SU-DHL-6 (cell line): ENCODE measurements around the gene ZMPSTE24.

Source experiments
- H2AFZ ChIP-seq: fragments of 200-600 bp; sonication (generic); 2 replicates; pipeline ENCODE4 v1.6.1; 2014; ENCODE audit warnings: low read depth, mild to moderate bottlenecking, moderate library complexity, mixed read lengths, antibody characterized with exemption, low read length; ENCODE audit not compliant: severe bottlenecking
- H3F3A ChIP-seq: fragments of 200-600 bp; shearing (Covaris generic); 2 replicates; pipeline ENCODE4 v1.6.0; 2016; ENCODE audit warnings: antibody characterized with exemption, mild to moderate bottlenecking; ENCODE audit not compliant: insufficient read depth
- H3K27ac ChIP-seq: fragments of 200-600 bp; sonication (generic); 2 replicates; pipeline ENCODE4 v1.5.1; 2016; ENCODE audit warnings: low read depth, mild to moderate bottlenecking, low read length, moderate library complexity, mixed read lengths
- H3K27me3 ChIP-seq: fragments of 200-600 bp; sonication (generic), shearing (Covaris generic); 2 replicates; pipeline ENCODE4 v1.6.0; 2014; ENCODE audit warnings: mild to moderate bottlenecking, low read length
- H3K36me3 ChIP-seq: fragments of 200-600 bp; sonication (generic); 2 replicates; pipeline ENCODE4 v1.6.1; 2014; ENCODE audit warnings: mild to moderate bottlenecking, low read length, mixed read lengths
- H3K4me2 ChIP-seq: fragments of 300-600, 200-600 bp; shearing (Covaris generic), sonication (generic); 2 replicates; pipeline ENCODE4 v1.6.0; 2014; ENCODE audit warnings: low read length, low read depth, mild to moderate bottlenecking; ENCODE audit not compliant: poor library complexity, severe bottlenecking
- H3K4me3 ChIP-seq: fragments of 200-600 bp; sonication (generic); 2 replicates; pipeline ENCODE4 v1.5.1; 2014; ENCODE audit warnings: antibody characterized with exemption, low read length, mild to moderate bottlenecking, mixed read lengths; ENCODE audit not compliant: insufficient read depth, poor library complexity, severe bottlenecking
- H3K79me2 ChIP-seq: fragments of 200-600 bp; sonication (generic); 2 replicates; pipeline ENCODE4 v1.6.1; 2014; ENCODE audit warnings: mild to moderate bottlenecking, low read length, moderate library complexity; ENCODE audit not compliant: insufficient read depth
- H3K9ac ChIP-seq: fragments of 200-600 bp; sonication (generic); 2 replicates; pipeline ENCODE4 v1.7.0; 2014; ENCODE audit warnings: mild to moderate bottlenecking, low read length
- H3K9me2 ChIP-seq: fragments of 200-600 bp; sonication (generic); replicated peaks from 2 replicates; pipeline ENCODE4 v1.6.1; 2014; ENCODE audit warnings: low read length; ENCODE audit not compliant: insufficient read depth
- H3K9me3 ChIP-seq: fragments of 200-600 bp; sonication (generic); 2 replicates; pipeline ENCODE4 v1.6.1; 2014; ENCODE audit warnings: low read length, mixed read lengths; ENCODE audit not compliant: insufficient read depth
- H4K20me1 ChIP-seq: fragments of 200-600 bp; sonication (generic); 2 replicates; pipeline ENCODE4 v1.6.1; 2014; ENCODE audit warnings: low read depth, mild to moderate bottlenecking, antibody characterized with exemption, low read length, moderate library complexity, mixed read lengths
- CTCF ChIP-seq: fragments of 200-600 bp; sonication (generic); IDR thresholded peaks from one replicate; pipeline ENCODE4 v1.5.1; 2017; ENCODE audit warnings: antibody characterized with exemption, mild to moderate bottlenecking, low read length, moderate library complexity; ENCODE audit not compliant: insufficient read depth, poor library complexity, severe bottlenecking
- EZH2phosphoT487 ChIP-seq: fragments of 200-600 bp; sonication (generic), shearing (Covaris generic); conservative IDR thresholded peaks from 2 replicates; pipeline ENCODE4 v1.6.1; 2018; ENCODE audit warnings: mild to moderate bottlenecking, antibody characterized with exemption, low read length, moderate library complexity, mixed read lengths

The ZMPSTE24 gene

GRCh38 chr1:40252601-40253000 lies 5.4 kb upstream of the ZMPSTE24 start:
- Histone ChIP-seq H3K4me2 (no peak overlapping the region), H2AFZ (no peak overlapping the region), H3K36me3 (no peaks in the 10 kb centered on the region), H3K27me3 (no peaks in the 10 kb centered on the region), H3K9me3 (no peaks in the 10 kb centered on the region), H3K27ac (no peak overlapping the region), H3K4me3 (no peak overlapping the region), H3K9ac (no peak overlapping the region), H3F3A (peaks cover 4% of the 10 kb centered on the region; the same call in 1 of the 2 replicates), H4K20me1 (no peaks in the 10 kb centered on the region), H3K9me2 (no peaks in the 10 kb centered on the region), H3K79me2 (peaks cover 13% of the 10 kb centered on the region; the same call in 1 of the 2 replicates)
- TF ChIP-seq EZH2phosphoT487: no peak
- no peak for TF ChIP-seq CTCF

- no peak for TF ChIP-seq EZH2phosphoT487
- no peak for TF ChIP-seq CTCF
- no peaks in the 10 kb centered on the region for H3K9me3 ChIP-seq
- H3K36me3 ChIP-seq: no peaks in the 10 kb centered on the region
- no peaks in the 10 kb centered on the region for H3K27me3 ChIP-seq
- no peak overlapping the region for H3K27ac ChIP-seq
- no peak overlapping the region for H2AFZ ChIP-seq
- no peaks in the 10 kb centered on the region for H4K20me1 ChIP-seq
- H3F3A ChIP-seq: peaks cover 5% of the 10 kb centered on the region; the same call in 1 of the 2 replicates
- no peaks in the 10 kb centered on the region for H3K9me2 ChIP-seq
- H3K79me2 ChIP-seq: peaks cover 21% of the 10 kb centered on the region
- no peak overlapping the region for H3K4me3 ChIP-seq
- no peak overlapping the region for H3K4me2 ChIP-seq
- H3K9ac ChIP-seq: no peak overlapping the region
These were observed 2.8 kb upstream of the ZMPSTE24 start for GRCh38 chr1:40255231-40255630.

GRCh38 chr1:40256401-40257084 lies 1.5 kb upstream of the ZMPSTE24 start:
- Histone ChIP-seq H3K4me3 (peak overlapping the region; percentile 81), H3K79me2 (peaks cover 21% of the 10 kb centered on the region), H3K4me2 (peak overlapping the region; percentile 88), H4K20me1 (no peaks in the 10 kb centered on the region), H3K27me3 (no peaks in the 10 kb centered on the region), H3K27ac (peak overlapping the region; percentile 90; the same call in 1 of the 2 replicates), H3K9me2 (no peaks in the 10 kb centered on the region), H3K36me3 (0 out of 2 replicates have a peak, but pooled peaks cover 7% of the 10 kb centered on the region), H3F3A (peaks cover 5% of the 10 kb centered on the region; the same call in 1 of the 2 replicates), H2AFZ (no peak overlapping the region), H3K9me3 (no peaks in the 10 kb centered on the region), H3K9ac (peak overlapping the region; percentile 88)
- TF ChIP-seq EZH2phosphoT487 (no peak), CTCF (no peak)
